Occipital lobe (tissue), 2 donors: ENCODE measurements around the gene CACNA1I. TPM values are rescaled to one million over a fixed set of nuclear protein-coding genes. Genes with fewer than 3 reads are reported as not detected.

Source experiments
- DNase-seq: peaks from one replicate; lab custom pipeline; 2025; lab: John Stamatoyannopoulos, UW
- total RNA-seq: library from RNA; depleted of rRNA; stranded (reverse); fragments of >200 nt; gene quantifications from one replicate; pipeline ENCODE4 v1.2.3, GENCODE V29; 2014

Gene CACNA1I
- total RNA-seq, 1 donor from 2014 or later = 6.7 TPM

DNA sequence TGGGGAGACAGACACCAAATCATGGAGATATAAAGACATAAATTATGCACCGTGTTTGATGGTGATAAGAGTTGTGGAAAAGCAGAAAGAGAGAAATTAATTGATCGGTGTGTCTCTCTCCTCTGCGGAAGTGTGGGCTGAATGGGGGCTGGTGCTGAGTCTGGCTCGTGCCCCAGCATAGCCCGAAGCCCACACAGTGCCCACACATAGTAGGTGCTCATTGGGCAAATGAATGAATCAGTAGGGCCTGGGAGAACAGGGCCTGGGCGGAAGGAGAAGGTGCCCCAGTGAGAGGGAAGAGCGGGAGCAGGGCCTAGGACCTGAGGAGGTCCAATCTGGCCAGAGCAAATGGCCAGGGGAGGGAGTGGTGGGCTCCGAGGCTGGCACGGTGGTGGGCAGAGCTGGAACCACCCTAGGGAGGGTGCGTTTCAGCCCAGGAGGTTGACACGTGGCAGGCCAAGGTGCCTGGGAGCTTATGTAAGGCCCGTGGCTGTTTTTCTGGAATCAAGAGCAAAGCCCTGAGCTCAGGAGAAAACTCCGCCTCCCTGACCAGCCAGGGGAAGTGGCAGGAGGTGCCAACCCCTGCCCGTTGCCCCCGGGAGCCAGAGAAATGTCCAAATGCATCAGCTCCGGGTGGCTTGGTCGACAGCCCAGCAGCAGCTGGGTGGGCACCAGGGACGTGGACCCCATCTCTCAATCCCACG is 2.1 kb upstream of the CACNA1I start:
- no peak for DNase-seq

DNA sequence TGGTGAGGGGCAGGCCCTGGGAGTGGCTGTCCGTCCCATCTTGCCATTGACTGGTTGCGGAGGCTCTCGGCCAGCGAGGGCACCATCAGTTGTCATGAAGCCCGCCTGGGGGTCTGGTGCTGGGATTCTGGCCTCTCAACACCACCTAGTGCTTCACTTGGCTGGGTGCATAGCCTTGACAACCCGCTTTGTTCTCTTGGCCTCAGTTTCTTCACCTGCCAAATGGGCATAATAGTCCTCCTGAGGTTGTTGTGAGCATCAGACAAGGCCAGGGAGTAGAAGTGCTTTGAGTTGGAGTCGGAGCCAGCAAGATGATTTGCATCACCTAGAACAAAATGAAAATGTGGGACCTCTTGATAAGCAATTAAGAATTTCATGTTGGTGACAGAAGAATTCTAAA is 1.5 kb upstream of the CACNA1I start:
- no peak for DNase-seq

DNA sequence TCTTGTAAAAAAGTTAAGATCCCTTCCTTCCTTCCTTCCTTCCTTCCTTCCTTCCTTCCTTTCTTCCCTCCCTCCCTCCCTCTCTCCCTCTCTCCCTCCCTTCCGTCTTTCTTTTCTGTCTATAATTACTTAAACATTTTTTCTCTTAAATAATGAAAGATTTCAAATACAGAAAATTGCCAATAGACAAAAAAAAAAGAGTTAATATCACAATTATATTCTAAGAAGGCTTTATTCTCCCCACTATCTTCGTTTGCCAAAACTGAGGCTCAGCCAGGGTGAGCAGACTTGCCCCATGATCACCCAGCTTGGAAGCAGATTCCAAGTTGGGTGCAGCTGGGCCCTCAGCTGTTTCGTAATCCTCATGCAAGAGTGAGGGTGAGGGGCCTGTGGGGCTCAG is 327 bp upstream of the CACNA1I start:
- DNase-seq = no peak

DNA sequence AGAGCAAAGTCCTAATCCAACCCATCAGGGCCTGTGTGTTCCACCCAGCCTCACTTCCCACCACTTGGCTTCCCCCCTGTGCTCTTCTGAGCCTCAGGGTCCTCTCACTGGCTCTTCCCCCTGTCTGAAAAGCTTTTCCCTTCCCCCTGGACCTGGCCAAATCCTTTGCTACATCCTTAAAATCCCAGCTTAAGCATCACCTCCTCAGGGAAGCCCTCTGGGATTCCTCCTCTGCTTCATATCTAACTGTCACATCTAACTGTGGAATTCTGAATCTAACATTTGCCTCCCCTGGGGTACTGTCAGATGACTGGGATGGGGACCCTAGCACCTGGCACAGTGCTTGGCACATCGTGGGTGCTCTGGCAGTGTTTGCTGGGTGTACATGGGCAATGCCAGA is 985 bp downstream of the CACNA1I start:
- DNase-seq = no peak

DNA sequence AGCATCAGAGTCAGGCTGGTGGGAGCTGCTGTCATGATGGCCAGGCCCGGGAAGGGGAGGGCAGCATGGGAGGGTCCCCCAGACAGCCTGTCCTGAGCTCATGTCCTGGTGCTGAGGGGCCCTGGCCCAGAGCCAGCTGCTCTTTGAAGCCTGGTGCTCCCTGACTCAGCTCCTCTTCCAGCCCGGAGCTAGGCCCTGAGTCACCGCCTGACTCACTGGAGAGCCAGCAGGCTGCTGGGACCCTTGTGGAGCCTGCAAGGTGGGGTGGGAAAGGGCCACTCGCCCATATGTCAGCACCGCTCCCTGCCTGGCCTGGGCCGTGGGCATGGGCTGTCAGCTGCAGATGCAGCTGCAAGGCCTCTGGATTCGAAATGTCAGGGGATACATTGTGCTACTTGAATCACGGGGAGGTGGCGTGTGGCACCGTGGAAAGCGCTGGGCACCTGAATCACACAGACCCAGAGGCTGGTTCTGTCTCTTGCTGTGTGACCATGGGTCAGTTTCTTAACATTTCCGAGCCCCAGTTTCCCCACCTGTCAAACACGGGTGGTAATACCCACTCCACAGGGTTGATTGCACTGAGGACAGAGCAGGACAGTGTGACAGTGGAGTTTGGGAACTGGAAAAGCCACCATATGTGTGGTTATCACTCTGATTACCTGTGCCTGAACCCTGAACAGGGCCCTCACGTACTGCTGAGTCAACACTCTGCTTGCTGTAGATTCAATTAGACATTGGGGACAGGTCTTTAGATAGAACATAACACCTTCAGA is 4.4 kb downstream of the CACNA1I start:
- DNase-seq = no peak

DNA sequence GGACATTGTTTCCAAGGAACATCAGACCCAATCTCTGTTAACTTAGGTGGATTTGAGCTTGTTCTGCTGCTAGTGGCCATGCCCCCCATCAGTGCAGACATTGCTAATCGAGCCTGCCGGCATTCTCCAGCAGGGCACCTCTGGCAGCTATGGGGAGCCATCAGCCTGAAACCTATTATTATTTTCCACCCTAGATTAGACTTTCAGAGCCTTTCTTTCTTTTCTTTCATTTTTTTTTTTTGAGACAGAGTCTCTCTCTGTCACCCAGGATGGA is 4.9 kb downstream of the CACNA1I start:
- no peak for DNase-seq

DNA sequence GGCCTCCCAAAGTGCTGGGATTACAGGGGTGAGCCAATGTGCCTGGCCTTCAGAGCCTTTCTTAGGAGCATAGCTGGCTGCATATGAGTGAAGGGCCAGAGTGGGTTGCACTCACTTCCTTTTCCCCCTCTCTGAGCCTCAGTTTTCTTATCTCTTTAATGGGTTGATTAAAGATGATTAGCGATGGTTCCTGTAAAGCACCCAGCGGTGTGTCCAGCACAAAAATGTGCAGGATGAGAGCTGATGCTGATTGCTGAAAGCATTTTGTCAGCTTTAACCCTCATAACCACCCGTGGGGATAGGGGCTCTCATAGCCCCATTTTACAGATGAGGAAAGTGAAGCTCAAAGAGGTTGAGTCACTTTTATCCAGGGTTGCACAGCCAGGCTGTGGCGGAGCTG is 5.5 kb downstream of the CACNA1I start:
- DNase-seq = no peak

DNA sequence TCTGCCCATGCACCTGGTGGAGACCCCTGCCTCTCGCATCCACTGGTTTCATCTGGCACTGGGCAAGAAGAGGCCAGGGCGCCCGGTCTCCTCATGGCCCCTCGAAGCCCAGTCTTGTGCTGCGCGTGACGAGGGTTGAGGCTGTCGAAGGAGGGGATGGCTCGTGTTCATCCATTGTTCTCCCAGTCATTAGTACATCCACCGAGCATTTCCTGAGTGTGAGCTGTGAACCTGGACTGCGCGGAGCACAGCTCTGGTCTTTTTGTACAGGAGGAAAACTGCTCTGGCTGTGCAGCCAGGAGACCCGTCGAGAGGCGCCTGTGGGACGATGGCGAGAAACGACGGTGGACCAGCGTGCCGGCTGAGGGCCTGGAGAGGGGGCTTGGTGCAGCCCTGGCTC is 6.8 kb downstream of the CACNA1I start:
- DNase-seq = no peak

DNA sequence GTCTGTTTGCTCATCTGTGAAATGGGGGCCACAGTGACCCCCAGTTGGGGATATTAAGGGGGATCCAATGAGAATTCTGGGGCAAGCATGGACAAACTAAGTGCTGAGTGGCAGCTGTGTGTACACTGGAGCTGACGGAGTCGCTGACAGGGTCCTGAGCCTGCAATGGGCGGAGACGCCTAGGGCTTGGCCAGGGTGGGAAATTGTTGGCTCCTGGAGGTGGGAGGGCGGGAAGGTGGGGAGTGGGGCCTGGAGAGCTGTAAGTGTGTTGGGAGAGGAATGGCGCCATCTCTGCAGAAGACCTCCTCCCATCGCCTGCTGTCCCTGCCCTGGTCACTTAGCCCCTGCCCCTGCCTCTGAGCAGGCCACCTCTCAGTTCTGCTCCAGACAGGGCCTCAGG is 7.3 kb downstream of the CACNA1I start:
- DNase-seq = no peak

DNA sequence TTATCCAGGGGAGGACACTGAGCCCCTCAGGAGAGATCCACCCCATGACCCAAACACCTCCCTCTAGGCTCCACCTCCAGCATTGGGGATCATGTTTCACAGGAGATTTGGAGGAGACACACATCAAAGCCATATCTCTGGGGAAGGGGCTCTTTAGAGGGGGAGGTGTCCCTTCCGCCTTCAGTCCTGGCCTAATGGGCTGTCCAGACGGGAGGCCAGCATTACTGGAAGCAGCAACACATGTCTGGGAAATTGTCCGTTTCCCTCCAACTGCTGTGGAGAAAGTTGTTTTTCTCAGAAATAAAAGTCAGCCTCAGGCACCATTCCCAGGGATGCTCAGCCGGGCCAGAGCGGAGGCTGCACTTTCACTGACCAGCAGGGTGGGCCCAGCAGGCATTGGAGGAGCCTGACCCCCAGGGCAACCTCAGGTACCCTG is 9.5 kb downstream of the CACNA1I start:
- DNase-seq = no peak

DNA sequence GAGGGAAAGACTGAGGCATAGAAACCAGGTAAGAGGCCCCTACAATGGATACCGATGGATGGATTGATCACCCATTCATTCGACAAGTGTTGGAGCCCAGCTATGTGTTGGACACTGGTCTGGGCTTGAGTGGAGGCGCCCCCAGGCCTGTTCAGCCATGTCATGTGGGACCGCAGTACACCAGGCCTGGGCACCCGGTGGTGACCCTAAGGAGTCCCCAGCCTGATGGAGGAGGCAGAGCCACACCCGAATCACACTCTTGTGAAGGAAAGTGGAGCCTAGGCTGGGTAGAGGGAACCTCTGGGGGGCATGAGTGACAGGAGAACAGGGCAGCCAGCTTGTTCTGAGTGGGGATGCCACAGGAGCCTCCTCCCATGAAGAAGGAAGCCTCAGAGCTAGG is 10.2 kb downstream of the CACNA1I start:
- DNase-seq = no peak

DNA sequence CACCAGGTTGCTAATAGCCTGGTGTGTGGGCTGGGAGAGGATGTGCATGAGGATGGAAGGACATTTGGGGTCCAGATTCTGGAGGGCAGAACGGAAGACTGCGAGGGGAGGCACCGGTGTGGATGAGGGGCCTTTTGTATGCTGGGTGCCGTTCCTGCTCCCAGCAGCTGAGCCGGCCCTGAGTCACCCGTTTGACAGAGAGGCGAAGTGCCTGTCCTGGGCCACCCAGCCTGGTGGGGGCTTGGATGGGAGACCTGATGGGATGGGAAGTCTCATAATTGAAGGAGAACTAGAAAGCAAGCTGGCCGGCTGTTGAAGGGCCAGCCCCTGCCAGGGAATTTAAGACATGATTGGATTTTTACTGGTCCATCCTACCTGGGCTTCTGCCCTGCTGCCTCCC is 10.8 kb downstream of the CACNA1I start:
- DNase-seq = no peak

DNA sequence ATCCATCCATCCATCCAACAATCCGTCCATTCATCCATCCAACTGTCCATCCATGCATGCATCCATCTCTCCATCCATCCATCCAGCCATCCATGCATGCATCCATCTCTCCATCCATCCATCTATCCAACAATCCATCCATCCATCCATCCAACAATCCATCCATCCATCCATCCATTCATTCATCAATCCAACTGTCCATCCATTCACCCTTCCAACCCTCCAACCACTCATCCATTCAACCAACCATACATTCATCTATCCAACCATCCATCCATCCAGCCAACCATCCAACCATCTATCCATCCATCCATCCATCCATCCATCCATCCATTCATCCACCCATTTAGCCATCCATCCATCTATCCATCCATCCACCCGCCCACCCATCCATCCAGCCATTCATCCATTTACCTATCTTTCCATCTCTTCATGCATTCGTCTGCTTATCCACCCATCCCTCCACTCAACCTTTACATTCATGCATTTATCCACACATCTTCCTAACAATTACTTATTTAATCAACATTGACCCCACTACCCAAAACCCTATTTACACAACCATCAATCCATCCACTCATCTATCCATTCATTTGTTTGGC is 12.6 kb downstream of the CACNA1I start:
- no peak for DNase-seq

DNA sequence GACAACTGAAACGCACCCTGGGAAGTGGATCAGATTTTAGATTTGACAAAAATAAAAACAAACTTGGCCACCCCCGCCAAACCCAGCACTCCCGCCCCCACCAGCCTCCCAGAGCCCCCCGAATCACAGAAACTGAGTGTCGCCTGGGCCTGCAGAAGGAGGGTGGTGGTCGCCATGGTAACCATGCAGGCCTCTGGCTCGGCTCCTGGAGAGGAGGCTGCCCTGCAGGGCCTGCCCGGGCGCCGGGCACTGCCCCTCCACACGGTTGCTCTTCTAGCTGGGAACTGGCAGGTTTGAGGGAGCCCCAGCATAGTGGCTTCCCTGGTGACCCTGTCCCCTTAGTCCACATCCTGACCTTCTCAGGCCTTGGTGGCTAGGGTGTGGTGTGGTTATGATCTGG is 19.3 kb downstream of the CACNA1I start:
- DNase-seq = no peak

DNA sequence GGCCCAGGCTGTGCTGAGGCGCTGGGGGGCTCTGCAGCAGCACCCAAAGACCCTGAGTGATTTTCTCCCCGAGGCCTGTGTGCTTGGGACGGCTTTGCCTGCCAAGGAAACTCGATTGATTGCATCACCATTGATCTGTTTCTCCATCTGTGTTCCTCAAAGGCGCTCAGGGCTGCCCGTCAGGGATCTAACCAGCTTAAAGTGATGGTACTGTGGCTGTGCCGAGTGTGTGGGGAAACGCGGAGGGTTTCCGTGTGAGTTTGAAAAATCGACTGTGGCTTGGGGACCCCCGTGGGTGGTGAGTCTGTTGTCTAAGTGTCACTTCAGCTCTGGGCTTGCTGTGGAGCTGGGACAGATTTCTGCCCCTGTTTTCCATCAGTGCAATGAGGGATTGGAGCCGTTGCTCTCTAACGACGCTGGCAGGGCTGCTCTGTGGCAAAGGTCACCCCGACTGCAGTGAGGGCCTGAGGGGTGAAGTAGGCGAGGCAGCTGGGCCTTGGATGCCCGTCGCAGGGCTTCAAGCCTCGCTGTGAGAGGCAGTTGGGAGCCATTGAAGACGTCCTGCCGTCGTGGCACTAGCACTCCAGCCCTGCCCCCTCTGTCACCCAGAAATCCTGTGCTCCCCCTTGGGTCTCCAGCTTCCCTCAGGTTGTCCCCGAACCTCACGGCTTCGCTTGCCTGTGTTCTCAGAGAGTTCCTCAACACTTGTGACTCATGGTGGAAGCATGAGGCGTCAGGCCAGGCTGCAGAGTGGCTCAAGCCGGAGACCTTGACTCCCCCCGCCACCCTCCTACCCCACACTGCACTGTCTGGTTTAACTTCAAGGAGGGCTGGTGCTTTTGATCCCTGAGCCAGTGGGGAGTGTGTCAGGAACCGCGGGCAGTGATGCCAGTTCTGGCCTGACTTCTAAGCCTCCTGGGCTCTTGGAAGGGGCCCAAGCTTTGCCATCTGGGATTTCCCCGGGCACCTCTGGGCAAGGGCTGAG is 21.8 kb downstream of the CACNA1I start:
- no peak for DNase-seq

DNA sequence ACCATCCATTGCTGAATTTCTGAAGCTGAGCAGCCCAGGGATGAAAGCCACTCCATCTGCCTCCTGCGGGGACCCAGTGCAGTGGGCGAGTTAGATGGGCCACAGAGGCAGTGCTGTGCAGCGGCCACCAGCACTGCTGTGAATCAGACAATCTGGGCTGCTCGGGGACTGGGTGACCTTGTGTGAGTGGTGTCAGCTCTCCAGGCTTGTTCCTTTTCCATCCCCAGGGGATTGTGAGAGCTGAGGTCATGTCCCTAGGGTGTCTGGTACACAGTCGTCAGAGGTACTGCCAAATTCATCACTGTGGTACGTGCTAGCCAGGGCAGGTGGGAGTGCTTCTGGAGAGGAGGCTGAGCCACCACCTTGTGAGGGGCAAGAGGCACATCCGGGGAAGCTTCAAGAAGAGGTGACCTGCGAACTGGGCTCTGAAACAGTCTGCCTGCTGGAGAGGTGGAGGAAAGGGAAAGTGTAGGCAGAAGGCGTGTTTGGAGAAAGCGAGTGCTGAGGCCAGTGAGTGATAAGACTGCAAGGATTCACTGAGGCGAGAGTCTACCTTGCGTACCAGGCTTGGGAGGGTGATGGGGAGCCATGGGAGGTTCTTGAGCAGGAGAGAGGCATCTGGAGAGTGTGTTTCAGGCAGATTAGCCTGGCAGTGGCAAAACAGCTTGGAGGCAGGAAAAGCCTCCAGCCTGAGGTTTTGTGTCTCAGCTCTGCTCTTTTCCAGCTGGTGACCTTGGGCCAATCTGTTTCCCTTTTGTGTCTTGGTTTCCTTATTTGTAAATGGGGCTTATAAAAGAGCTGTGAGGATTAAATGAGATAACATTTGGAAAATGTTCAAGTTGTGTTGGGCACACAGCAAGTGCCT is 22.7 kb downstream of the CACNA1I start:
- no peak for DNase-seq

DNA sequence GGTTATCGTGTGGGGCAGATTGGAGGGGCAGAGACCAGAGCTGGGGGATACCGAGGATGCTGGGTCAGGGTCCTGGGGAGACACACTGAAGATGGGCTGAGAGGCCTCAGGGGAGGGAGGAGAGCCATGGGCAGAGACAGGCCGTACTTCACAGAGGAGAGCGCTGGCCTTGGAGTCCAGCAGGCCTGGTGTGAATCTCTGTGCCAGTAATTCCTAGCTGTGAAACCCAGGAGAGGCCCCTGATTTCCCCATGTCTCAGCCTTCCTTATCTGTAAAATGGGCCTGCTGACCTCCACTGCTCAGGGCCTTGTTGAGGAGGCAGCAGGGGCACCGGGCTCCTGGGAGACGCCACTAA is 23.4 kb downstream of the CACNA1I start:
- no peak for DNase-seq

DNA sequence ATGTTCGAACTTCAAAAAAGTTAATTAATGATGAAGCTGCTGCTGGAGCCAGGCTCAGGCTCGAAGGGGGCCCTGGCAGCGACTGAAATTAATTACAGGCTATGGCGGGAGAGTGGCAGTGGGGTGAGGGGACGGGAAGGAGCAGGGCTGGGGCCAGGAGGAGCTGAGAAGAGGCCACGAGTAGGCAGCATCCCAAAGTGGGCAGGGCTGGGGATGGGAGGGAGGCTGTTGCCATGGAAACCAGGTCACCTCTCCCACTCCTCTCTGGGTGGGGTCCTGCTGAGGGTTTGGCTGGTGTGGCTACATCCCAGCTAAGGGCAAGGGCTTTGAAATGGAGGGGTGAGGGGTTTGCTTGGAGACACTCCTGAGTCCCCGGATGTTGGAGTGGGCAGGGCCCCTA is 23.9 kb downstream of the CACNA1I start:
- DNase-seq = no peak

DNA sequence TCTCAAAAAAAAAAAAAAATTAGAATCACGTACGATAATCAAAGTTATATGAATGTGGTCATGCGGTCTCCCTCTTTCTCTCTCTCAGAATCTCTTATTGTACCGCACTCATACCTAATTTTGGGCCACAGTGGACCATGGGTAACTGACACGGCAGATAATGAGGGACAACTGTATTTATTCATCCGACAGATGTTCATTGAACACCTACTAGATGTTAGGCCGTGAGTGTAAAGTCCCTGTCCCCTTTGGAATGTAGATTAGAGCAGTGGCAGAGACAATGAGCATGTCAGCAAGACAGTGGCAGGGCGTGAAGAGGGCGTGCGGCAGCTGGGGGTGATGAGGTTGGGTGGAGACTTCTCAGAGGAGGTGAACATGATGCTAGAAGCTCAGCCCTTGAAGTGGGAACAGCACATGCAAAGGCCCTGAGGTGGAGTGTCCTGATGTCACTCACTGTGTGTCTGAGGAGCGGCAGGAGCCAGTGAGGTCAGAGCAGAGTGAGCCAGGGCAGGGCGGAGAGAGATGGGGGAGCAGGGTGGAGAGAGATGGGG is 25.1 kb downstream of the CACNA1I start:
- DNase-seq = no peak

DNA sequence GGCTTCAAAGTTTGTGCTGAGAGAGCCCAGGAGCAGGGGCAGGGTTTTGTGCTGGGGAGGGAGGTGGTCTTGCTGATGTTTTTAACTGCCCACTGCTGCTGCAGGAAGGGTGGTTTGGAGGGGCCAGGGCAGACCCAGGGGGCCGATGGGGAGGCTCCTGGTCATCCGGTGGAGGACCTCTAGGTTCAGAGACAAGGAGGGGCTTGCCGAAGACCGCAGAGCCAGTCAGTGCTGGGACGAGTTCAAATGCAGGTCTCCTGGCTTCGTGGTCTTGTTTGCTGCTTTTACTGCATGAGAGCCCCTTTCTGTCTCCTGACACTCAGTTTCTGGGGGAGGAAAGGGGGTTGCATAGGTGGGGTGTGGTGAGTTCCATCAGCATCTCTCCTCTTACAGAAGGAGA is 26.0 kb downstream of the CACNA1I start:
- no peak for DNase-seq
